Retinal pigment epithelial cell (primary cell): Measurements from ENCODE around the gene TEX22.

Experiments
- DNase-seq: peaks from one replicate; pipeline ENCODE4 v3.0.0-alpha.2; 2010; ENCODE audit warnings: low read depth
- H3K4me3 ChIP-seq: 2 replicates; pipeline ENCODE4 v1.5.1; 2011; ENCODE audit warnings: mild to moderate bottlenecking, low read length, control low read depth, moderate library complexity
- TF ChIP-seq, protein P1 (sequence below): conservative IDR thresholded peaks from 2 replicates; pipeline ENCODE4 v1.5.1; 2011; ENCODE audit warnings: low read depth, low read length, control low read depth, inconsistent platforms

TEX22 gene

DNA sequence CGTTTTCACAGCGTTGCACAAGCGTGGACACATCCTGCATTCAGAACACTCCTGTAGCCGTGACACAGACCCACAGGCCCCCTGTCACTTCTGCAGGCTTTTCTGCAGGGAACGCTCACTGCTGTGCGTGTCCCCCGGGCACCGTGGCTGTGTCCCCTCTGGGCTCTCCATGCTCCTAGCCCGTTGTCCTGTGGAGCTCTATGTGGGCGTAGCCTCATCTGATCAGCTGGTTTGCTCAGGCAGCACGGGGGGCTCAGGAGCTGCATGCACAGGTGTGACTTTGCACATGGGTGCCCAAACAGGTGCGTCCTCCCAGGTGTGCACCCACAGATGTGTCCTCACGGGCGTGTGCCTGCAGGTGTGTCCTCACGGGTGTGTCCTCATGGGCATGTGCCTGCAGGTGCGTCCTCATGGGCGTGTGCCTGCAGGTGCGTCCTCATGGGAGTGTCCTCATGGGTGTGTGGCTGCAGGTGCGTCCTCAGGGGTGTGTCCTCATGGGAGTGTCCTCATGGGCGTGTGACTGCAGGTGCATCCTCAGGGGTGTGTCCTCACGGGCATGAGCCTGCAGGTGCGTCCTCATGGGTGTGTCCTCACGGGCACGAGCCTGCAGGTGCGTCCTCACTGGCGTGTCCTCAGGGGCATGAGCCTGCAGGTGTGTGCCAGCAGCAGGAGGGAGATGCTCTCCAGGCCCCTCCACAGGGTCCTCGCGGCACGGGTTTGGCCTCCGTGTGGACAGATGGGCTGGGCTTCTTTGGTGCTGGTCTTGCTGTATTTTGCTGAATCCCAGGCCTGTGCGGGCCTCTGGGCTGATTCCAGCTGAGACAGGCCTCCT is 38.8 kb downstream of the TEX22 start:
- no peak overlapping the region for H3K4me3 ChIP-seq
- TF ChIP-seq, protein P1, sequence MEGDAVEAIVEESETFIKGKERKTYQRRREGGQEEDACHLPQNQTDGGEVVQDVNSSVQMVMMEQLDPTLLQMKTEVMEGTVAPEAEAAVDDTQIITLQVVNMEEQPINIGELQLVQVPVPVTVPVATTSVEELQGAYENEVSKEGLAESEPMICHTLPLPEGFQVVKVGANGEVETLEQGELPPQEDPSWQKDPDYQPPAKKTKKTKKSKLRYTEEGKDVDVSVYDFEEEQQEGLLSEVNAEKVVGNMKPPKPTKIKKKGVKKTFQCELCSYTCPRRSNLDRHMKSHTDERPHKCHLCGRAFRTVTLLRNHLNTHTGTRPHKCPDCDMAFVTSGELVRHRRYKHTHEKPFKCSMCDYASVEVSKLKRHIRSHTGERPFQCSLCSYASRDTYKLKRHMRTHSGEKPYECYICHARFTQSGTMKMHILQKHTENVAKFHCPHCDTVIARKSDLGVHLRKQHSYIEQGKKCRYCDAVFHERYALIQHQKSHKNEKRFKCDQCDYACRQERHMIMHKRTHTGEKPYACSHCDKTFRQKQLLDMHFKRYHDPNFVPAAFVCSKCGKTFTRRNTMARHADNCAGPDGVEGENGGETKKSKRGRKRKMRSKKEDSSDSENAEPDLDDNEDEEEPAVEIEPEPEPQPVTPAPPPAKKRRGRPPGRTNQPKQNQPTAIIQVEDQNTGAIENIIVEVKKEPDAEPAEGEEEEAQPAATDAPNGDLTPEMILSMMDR: no peak
- DNase-seq: no peak

DNA sequence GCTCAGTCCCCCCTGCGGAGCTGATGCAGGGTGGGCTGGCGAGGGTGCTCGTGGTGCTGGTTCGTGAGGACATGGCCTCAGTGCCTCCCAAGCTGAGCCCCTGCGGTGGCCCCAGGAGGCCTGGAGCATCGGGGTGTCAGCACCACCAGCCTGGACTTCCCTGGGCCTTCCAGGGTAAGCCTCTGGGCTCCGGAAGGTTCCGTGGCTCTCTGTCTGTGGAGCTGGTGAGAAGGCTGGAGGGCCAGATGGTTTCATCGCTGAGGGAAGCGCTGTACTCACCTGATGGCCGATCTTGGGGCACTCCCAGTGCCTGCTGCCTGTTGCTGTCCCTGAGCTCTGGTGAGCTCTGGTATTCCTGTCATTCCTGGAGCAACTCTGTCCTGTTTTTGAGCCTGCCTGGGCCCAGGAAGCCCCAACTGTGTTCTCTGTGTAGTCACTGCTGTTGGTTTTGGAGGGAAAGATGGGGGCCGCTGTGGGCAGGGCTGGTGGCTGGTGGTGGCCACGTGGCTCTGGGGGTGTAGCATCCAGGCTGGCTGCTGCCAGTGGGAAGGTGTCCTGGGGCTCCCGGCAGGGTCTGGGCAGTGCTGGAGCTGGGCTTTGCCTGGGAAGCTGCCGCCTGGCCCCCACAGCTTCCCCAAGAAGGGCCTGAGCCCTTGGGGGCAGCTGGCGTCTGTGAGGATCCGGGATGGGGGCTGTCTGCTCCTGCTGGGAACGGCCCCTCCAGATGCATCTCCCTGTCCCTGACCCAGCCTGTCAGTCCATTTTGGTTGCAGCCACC is 39.6 kb downstream of the TEX22 start:
- TF ChIP-seq, protein P1: no peak
- no peak overlapping the region for H3K4me3 ChIP-seq
- no peak for DNase-seq

DNA sequence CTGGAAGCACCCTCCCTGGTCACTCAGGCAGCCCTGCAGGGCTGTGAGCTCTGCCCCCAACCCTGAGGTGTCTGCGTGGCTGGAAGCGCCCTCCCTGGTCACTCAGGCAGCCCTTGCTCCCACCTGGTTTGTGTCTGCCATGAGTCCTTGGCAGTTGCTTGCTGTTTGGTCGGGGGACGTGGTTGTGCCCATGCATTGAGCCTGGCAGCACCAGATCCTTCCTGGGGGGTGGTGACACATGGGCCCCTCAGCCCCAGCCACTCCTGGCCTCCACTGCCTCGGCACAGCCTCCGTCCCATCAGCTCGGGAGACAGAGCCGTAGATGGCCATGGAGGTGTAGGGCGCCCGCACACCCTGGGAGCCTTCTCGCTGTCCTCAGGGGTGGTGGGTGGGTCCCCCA is 40.8 kb downstream of the TEX22 start:
- no peak overlapping the region for H3K4me3 ChIP-seq
- no peak for DNase-seq
- TF ChIP-seq, protein P1: no peak

DNA sequence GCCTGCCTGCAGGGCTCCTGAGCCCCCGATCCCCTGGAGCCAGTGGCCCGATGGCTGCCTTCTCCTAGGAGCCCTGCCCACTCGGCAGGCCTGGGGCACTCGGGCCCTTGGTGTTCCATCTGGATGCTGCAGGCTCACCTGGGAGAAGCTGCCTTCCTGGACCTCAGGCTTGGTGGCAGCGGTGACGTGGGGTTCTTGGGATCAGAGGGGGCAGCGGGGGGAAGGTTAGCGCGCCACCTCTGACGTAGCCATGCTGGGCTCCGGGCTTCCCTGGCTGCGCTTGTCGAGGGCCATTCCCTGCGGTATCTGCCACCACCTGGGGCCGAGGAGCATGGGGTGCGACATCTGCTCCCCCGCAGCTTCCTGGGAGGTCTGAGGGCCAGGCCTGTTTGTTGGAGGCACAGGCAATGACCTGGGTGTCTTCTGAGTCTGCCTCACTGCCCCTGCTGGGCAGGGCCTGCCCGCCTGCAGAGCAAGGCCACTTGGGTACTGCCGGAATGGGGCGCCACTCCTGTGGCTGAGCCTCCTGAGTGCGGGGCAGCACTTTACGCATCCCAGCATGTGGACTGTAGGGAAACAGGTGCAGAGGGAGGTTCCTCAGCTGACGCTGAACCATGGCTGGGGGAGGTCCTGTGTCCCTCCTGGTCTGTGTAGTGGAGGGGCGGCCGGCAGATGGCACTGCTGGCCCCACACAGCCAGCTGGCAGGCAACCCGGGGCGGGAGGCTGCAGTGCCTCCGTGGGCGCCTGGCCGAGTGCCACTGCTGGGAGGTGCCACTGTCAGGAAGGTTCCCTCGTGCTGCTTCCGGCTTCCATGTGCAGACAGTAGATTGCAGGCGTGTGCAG is 41.6 kb downstream of the TEX22 start:
- TF ChIP-seq, protein P1: no peak
- H3K4me3 ChIP-seq: no peak overlapping the region
- DNase-seq: no peak

DNA sequence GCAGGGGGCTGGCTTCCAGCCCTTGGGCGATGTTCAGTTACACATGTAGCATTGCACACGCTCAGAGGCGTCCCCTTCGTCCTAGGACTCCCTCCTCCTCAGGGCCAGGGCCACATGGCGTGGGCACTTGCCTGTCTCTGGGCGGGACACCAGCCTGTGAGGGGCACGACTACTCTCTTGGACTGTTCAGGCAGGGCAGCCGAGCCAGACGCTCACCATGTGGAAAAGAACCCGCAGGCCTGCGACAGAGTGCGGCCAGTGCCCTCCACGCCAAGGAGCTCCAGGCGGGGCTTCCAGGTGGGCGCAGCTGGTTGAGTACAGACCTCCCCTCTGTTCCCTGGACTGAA is 42.2 kb downstream of the TEX22 start:
- TF ChIP-seq, protein P1: no peak
- H3K4me3 ChIP-seq: no peak overlapping the region
- DNase-seq: no peak

DNA sequence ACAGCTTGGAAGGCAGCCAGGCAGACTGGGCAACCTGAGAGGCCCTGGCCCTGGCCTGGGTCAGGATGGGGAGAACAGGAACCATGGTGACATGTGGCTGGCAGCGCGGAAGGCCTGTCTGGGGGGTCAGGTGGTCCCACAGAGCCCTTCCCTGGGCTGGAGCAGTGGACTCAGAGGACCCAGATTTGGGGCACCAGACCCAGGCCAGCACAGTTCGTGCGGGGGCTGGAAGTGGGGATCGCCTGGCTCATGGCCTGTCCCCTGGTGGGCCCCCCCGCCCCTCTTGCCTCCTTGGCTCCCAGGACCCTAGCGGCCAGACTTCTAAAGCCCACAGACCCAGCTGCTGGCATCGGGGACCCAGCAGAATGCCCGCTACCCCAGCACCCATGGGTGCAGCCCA is 42.7 kb downstream of the TEX22 start:
- no peak for DNase-seq
- no peak overlapping the region for H3K4me3 ChIP-seq
- TF ChIP-seq, protein P1: no peak
